ENCODE measurements around the gene URB2.
"Not testable (repeated sequence)": the region's sequence is repeated elsewhere in the genome, so short reads cannot be mapped to it uniquely, and the experiment has no call there.

The URB2 gene

GRCh38 chr1:229614701-229615100 lies 11.3 kb upstream of the URB2 start:
- Histone ChIP-seq H3K9ac (ENCODE audit: low read length in 2 of 2) (no peak overlapping the region), H3K4me1 (ENCODE audit: control insufficient read depth, insufficient read depth, low read length) (no peaks in the 10 kb centered on the region), H3K4me3 (ENCODE audit: low read length in 2 of 2) (no peak overlapping the region), H3K27me3 (ENCODE audit: control insufficient read depth in 1 of 2, insufficient read depth in 2 of 2, low read length in 2 of 2) (no peaks in the 10 kb centered on the region), H3K36me3 (ENCODE audit: control insufficient read depth in 2 of 2, insufficient read depth in 2 of 2, low read length in 2 of 2) (peaks cover 37 to 40% of the 10 kb centered on the region in 2 donors), H3K9me3 (ENCODE audit: control insufficient read depth in 2 of 2, low read length in 2 of 2) (no peaks in the 10 kb centered on the region), H3K27ac (ENCODE audit: low read length) (no peak overlapping the region)

- Histone ChIP-seq H3K36me3 (ENCODE audit: control insufficient read depth in 2 of 2, insufficient read depth in 2 of 2, low read length in 2 of 2) (peaks cover 12 to 14% of the 10 kb centered on the region in 2 donors), H3K4me1 (ENCODE audit: control insufficient read depth, insufficient read depth, low read length) (no peaks in the 10 kb centered on the region), H3K9me3 (ENCODE audit: control insufficient read depth in 2 of 2, low read length in 2 of 2) (no peaks in the 10 kb centered on the region), H3K9ac (ENCODE audit: low read length in 2 of 2) (no peak overlapping the region), H3K4me3 (ENCODE audit: low read length in 2 of 2) (no peak overlapping the region), H3K27ac (ENCODE audit: low read length) (no peak overlapping the region), H3K27me3 (ENCODE audit: control insufficient read depth in 1 of 2, insufficient read depth in 2 of 2, low read length in 2 of 2) (no peaks in the 10 kb centered on the region)
Observed at GRCh38 chr1:229617351-229618100, 8.5 kb upstream of the URB2 start.

GRCh38 chr1:229619002-229619401 lies 7.0 kb upstream of the URB2 start:
- Histone ChIP-seq H3K36me3 (ENCODE audit: control insufficient read depth in 2 of 2, insufficient read depth in 2 of 2, low read length in 2 of 2) (peaks cover 4 to 5% of the 10 kb centered on the region in 2 donors), H3K4me3 (ENCODE audit: low read length in 2 of 2) (no peak overlapping the region), H3K27me3 (ENCODE audit: control insufficient read depth in 1 of 2, insufficient read depth in 2 of 2, low read length in 2 of 2) (no peaks in the 10 kb centered on the region), H3K9me3 (ENCODE audit: control insufficient read depth in 2 of 2, low read length in 2 of 2) (no peaks in the 10 kb centered on the region), H3K4me1 (ENCODE audit: control insufficient read depth, insufficient read depth, low read length) (peaks cover 8% of the 10 kb centered on the region), H3K9ac (ENCODE audit: low read length in 2 of 2) (no peak overlapping the region), H3K27ac (ENCODE audit: low read length) (no peak overlapping the region)

GRCh38 chr1:229619614-229620013 lies 6.4 kb upstream of the URB2 start:
- H3K4me1 ChIP-seq (ENCODE audit: control insufficient read depth, insufficient read depth, low read length) = peaks cover 14% of the 10 kb centered on the region
- no peak overlapping the region for H3K9ac ChIP-seq (ENCODE audit: low read length in 2 of 2)

GRCh38 chr1:229620876-229621275 lies 5.2 kb upstream of the URB2 start:
- Histone ChIP-seq H3K36me3 (ENCODE audit: control insufficient read depth in 2 of 2, insufficient read depth in 2 of 2, low read length in 2 of 2) (peaks cover 0 to 3% of the 10 kb centered on the region in 2 donors), H3K9me3 (ENCODE audit: control insufficient read depth in 2 of 2, low read length in 2 of 2) (no peaks in the 10 kb centered on the region), H3K27ac (ENCODE audit: low read length) (no peak overlapping the region), H3K9ac (ENCODE audit: low read length in 2 of 2) (no peak overlapping the region), H3K4me1 (ENCODE audit: control insufficient read depth, insufficient read depth, low read length) (peaks cover 17% of the 10 kb centered on the region), H3K4me3 (ENCODE audit: low read length in 2 of 2) (no peak overlapping the region), H3K27me3 (ENCODE audit: control insufficient read depth in 1 of 2, insufficient read depth in 2 of 2, low read length in 2 of 2) (no peaks in the 10 kb centered on the region)

More at GRCh38 chr1:229619614-229620013, 6.4 kb upstream of the URB2 start:
- no peaks in the 10 kb centered on the region for H3K9me3 ChIP-seq (ENCODE audit: control insufficient read depth in 2 of 2, low read length in 2 of 2)
- peaks cover 0 to 3% of the 10 kb centered on the region in 2 donors for H3K36me3 ChIP-seq (ENCODE audit: control insufficient read depth in 2 of 2, insufficient read depth in 2 of 2, low read length in 2 of 2)
- no peaks in the 10 kb centered on the region for H3K27me3 ChIP-seq (ENCODE audit: control insufficient read depth in 1 of 2, insufficient read depth in 2 of 2, low read length in 2 of 2)
- no peak overlapping the region for H3K4me3 ChIP-seq (ENCODE audit: low read length in 2 of 2)
- H3K27ac ChIP-seq (ENCODE audit: low read length) = no peak overlapping the region

GRCh38 chr1:229621663-229622062 lies 4.4 kb upstream of the URB2 start:
- no peak overlapping the region for H3K27ac ChIP-seq (ENCODE audit: low read length)
- peaks cover 0 to 3% of the 10 kb centered on the region in 2 donors for H3K36me3 ChIP-seq (ENCODE audit: control insufficient read depth in 2 of 2, insufficient read depth in 2 of 2, low read length in 2 of 2)
- H3K9ac ChIP-seq (ENCODE audit: low read length in 2 of 2) = no peak overlapping the region
- no peaks in the 10 kb centered on the region for H3K9me3 ChIP-seq (ENCODE audit: control insufficient read depth in 2 of 2, low read length in 2 of 2)
- no peak overlapping the region for H3K4me3 ChIP-seq (ENCODE audit: low read length in 2 of 2)
- no peaks in the 10 kb centered on the region for H3K27me3 ChIP-seq (ENCODE audit: control insufficient read depth in 1 of 2, insufficient read depth in 2 of 2, low read length in 2 of 2)
- H3K4me1 ChIP-seq (ENCODE audit: control insufficient read depth, insufficient read depth, low read length) = peaks cover 22% of the 10 kb centered on the region

- not testable (repeated sequence) for H3K27ac ChIP-seq (ENCODE audit: low read length); H3K27me3 ChIP-seq (ENCODE audit: control insufficient read depth in 1 of 2, insufficient read depth in 2 of 2, low read length in 2 of 2); H3K9me3 ChIP-seq (ENCODE audit: control insufficient read depth in 2 of 2, low read length in 2 of 2); H3K36me3 ChIP-seq (ENCODE audit: control insufficient read depth in 2 of 2, insufficient read depth in 2 of 2, low read length in 2 of 2); H3K9ac ChIP-seq (ENCODE audit: low read length in 2 of 2); H3K4me3 ChIP-seq (ENCODE audit: low read length in 2 of 2)
- peaks cover 23% of the 10 kb centered on the region for H3K4me1 ChIP-seq (ENCODE audit: control insufficient read depth, insufficient read depth, low read length)
Observed at GRCh38 chr1:229622641-229623120, 3.4 kb upstream of the URB2 start.

GRCh38 chr1:229623225-229623624 lies 2.8 kb upstream of the URB2 start:
- no peak overlapping the region for H3K27ac ChIP-seq (ENCODE audit: low read length)
- H3K4me3 ChIP-seq (ENCODE audit: low read length in 2 of 2) = peak overlapping the region in 1 of 2 donors; percentile 44
- H3K4me1 ChIP-seq (ENCODE audit: control insufficient read depth, insufficient read depth, low read length) = peaks cover 23% of the 10 kb centered on the region
- no peaks in the 10 kb centered on the region for H3K9me3 ChIP-seq (ENCODE audit: control insufficient read depth in 2 of 2, low read length in 2 of 2)
- H3K36me3 ChIP-seq (ENCODE audit: control insufficient read depth in 2 of 2, insufficient read depth in 2 of 2, low read length in 2 of 2) = no peaks in the 10 kb centered on the region
- H3K9ac ChIP-seq (ENCODE audit: low read length in 2 of 2) = no peak overlapping the region
- no peaks in the 10 kb centered on the region for H3K27me3 ChIP-seq (ENCODE audit: control insufficient read depth in 1 of 2, insufficient read depth in 2 of 2, low read length in 2 of 2)

GRCh38 chr1:229623838-229624237 lies 2.2 kb upstream of the URB2 start:
- Histone ChIP-seq H3K4me3 (ENCODE audit: low read length in 2 of 2) (peak overlapping the region in 1 of 2 donors; percentile 96), H3K9ac (ENCODE audit: low read length in 2 of 2) (no peak overlapping the region), H3K27me3 (ENCODE audit: control insufficient read depth in 1 of 2, insufficient read depth in 2 of 2, low read length in 2 of 2) (no peaks in the 10 kb centered on the region), H3K36me3 (ENCODE audit: control insufficient read depth in 2 of 2, insufficient read depth in 2 of 2, low read length in 2 of 2) (no peaks in the 10 kb centered on the region), H3K27ac (ENCODE audit: low read length) (no peak overlapping the region), H3K9me3 (ENCODE audit: control insufficient read depth in 2 of 2, low read length in 2 of 2) (no peaks in the 10 kb centered on the region), H3K4me1 (ENCODE audit: control insufficient read depth, insufficient read depth, low read length) (peaks cover 23% of the 10 kb centered on the region)

- Histone ChIP-seq H3K27ac (ENCODE audit: low read length) (peak overlapping the region; percentile 49), H3K36me3 (ENCODE audit: control insufficient read depth in 2 of 2, insufficient read depth in 2 of 2, low read length in 2 of 2) (no peaks in the 10 kb centered on the region), H3K27me3 (ENCODE audit: control insufficient read depth in 1 of 2, insufficient read depth in 2 of 2, low read length in 2 of 2) (no peaks in the 10 kb centered on the region), H3K9me3 (ENCODE audit: control insufficient read depth in 2 of 2, low read length in 2 of 2) (no peaks in the 10 kb centered on the region), H3K4me3 (ENCODE audit: low read length in 2 of 2) (peak overlapping the region; percentile 86 to 96), H3K4me1 (ENCODE audit: control insufficient read depth, insufficient read depth, low read length) (peaks cover 23% of the 10 kb centered on the region), H3K9ac (ENCODE audit: low read length in 2 of 2) (peak overlapping the region; percentile 34 to 74)
Observed at GRCh38 chr1:229624521-229625070, 1.5 kb upstream of the URB2 start.
